ENCODE results near the gene TRIM31. TPM values are rescaled to one million over a fixed set of nuclear protein-coding genes. Genes with fewer than 3 reads are reported as not detected.

Gene TRIM31
- total and polyA plus RNA-seq, 10 of the 15 experiments (the other 5 are each of a cell fraction or from before 2014, with no cell fraction given), result 0.09 to 20.5 (median 0.31) TPM; not detected in 3

GRCh38 chr6:30061092-30061857 lies 51.6 kb downstream of the TRIM31 start, which contains the start of gene POLR1H (continued):
- TF ChIP-seq NFYB (IDR thresholded peaks at IDR 0.05; ENCODE audit: insufficient read depth, low read depth, low read length) (peak; percentile 62), NRF1 (conservative IDR thresholded peaks at IDR 0.05; ENCODE audit: low read depth, low read length) (no peak), KDM1A (IDR thresholded peaks at IDR 0.05; ENCODE audit: borderline replicate concordance) (no peak), NKRF (conservative IDR thresholded peaks at IDR 0.05) (peak; percentile 60; the same call in 1 of the 2 replicates), REST (IDR thresholded peaks at IDR 0.05; ENCODE audit: low read depth, low read length) (no peak), BCL11A (IDR thresholded peaks at IDR 0.05; ENCODE audit: low read depth, low read length) (no peak), RELA (IDR thresholded peaks at IDR 0.05; ENCODE audit: borderline replicate concordance, partially characterized antibody) (no peak), MLLT1 (IDR thresholded peaks at IDR 0.05) (no peak), FOXM1 (IDR thresholded peaks at IDR 0.05; ENCODE audit: low read depth, low read length) (peak; percentile 78), SIN3A (IDR thresholded peaks at IDR 0.05; ENCODE audit: low read depth, low read length) (no peak), SIX5 (IDR thresholded peaks at IDR 0.05; ENCODE audit: low read depth, low read length, severe bottlenecking) (peak; percentile 31), MYB (IDR thresholded peaks at IDR 0.05; ENCODE audit: borderline replicate concordance, low read depth, low read length) (peak; percentile 60; the same call in 1 of the 2 replicates), NR2C2 (IDR thresholded peaks at IDR 0.05; ENCODE audit: borderline replicate concordance, control insufficient read depth, insufficient read length, low read depth) (no peak), BCLAF1 (IDR thresholded peaks at IDR 0.05) (no peak), SUZ12 (IDR thresholded peaks at IDR 0.05; ENCODE audit: unreplicated experiment) (no peak), TAF1 (IDR thresholded peaks at IDR 0.05; ENCODE audit: borderline replicate concordance, low read depth, low read length) (peak; percentile 94), RAD21 (IDR thresholded peaks at IDR 0.05; ENCODE audit: insufficient read depth, low read depth, low read length) (no peak), IRF4 (IDR thresholded peaks at IDR 0.05; ENCODE audit: low read depth, low read length) (no peak), ZNF217 (IDR thresholded peaks at IDR 0.05) (0 out of 2 replicates have a peak, but pooled peaks have one; percentile 31), SREBF1 (IDR thresholded peaks at IDR 0.05; ENCODE audit: low read length) (no peak)

All from GM12878 (cell line).